Stimulated activated CD4-positive, alpha-beta T cell treated with anti-CD3 and anti-CD28 coated beads, Interleukin-1b, Interleukin-23, amount 100 ng/mL, for 48 hours (primary cell): ENCODE results near the gene SAMD4B.
A peak's percentile ranks its signal among the peaks of the same experiment; 100 is the strongest.
"Not testable (repeated sequence)": the region's sequence is repeated elsewhere in the genome, so short reads cannot be mapped to it uniquely, and the experiment has no call there.

Experiments used
- DNase-seq: peaks from one replicate; pipeline ENCODE4 v3.0.0-alpha.2; 2020

SAMD4B gene

GRCh38 chr19:39314016-39314728 is 28.0 kb upstream of the SAMD4B start:
- no peak for DNase-seq

- DNase-seq: no peak
Observed at GRCh38 chr19:39315933-39316332, 26.3 kb upstream of the SAMD4B start.

GRCh38 chr19:39316627-39317321 is 25.4 kb upstream of the SAMD4B start:
- DNase-seq: no peak

- DNase-seq: no peak
Observed at GRCh38 chr19:39317476-39317875, 24.7 kb upstream of the SAMD4B start.

- DNase-seq: no peak
Observed at GRCh38 chr19:39318071-39318470, 24.1 kb upstream of the SAMD4B start.

- DNase-seq: no peak
Observed at GRCh38 chr19:39318690-39319089, 23.5 kb upstream of the SAMD4B start.

- no peak for DNase-seq
Observed at GRCh38 chr19:39319098-39319891, 22.9 kb upstream of the SAMD4B start.

GRCh38 chr19:39319892-39320248 is 22.4 kb upstream of the SAMD4B start:
- DNase-seq: no peak

GRCh38 chr19:39321117-39321831 is 20.9 kb upstream of the SAMD4B start:
- DNase-seq: no peak

GRCh38 chr19:39321832-39322176 is 20.4 kb upstream of the SAMD4B start:
- DNase-seq: no peak

- no peak for DNase-seq
Observed at GRCh38 chr19:39324242-39324842, 17.9 kb upstream of the SAMD4B start.

- no peak for DNase-seq
Observed at GRCh38 chr19:39325778-39326665, 16.2 kb upstream of the SAMD4B start.

- DNase-seq: no peak
Observed at GRCh38 chr19:39327363-39328045, 14.7 kb upstream of the SAMD4B start.

GRCh38 chr19:39328046-39328705 is 14.0 kb upstream of the SAMD4B start:
- peak; percentile 76 for DNase-seq

GRCh38 chr19:39329948-39330347 is 12.3 kb upstream of the SAMD4B start:
- no peak for DNase-seq

- no peak for DNase-seq
Observed at GRCh38 chr19:39332293-39332692, 9.9 kb upstream of the SAMD4B start.

GRCh38 chr19:39332738-39333137 is 9.5 kb upstream of the SAMD4B start:
- DNase-seq: not testable (repeated sequence)

GRCh38 chr19:39333507-39333906 is 8.7 kb upstream of the SAMD4B start:
- DNase-seq: no peak

- no peak for DNase-seq
Observed at GRCh38 chr19:39334444-39334976, 7.7 kb upstream of the SAMD4B start.

- DNase-seq: peak; percentile 36
Observed at GRCh38 chr19:39335168-39335548, 7.1 kb upstream of the SAMD4B start.
